Regular cardiac myocyte (primary cell): ENCODE data around the gene SYNE2. TPM values are rescaled to one million over a fixed set of nuclear protein-coding genes. Genes with fewer than 3 reads are reported as not detected.

ENCODE experiments used
- total RNA-seq: library from RNA; depleted of rRNA; stranded (reverse); fragments of >200 nt; gene quantifications from 2 replicates; pipeline ENCODE4 v1.2.3, GENCODE V29; 2014

Gene SYNE2
- total RNA-seq = 8.6 and 10.7 TPM in 2 replicates

DNA sequence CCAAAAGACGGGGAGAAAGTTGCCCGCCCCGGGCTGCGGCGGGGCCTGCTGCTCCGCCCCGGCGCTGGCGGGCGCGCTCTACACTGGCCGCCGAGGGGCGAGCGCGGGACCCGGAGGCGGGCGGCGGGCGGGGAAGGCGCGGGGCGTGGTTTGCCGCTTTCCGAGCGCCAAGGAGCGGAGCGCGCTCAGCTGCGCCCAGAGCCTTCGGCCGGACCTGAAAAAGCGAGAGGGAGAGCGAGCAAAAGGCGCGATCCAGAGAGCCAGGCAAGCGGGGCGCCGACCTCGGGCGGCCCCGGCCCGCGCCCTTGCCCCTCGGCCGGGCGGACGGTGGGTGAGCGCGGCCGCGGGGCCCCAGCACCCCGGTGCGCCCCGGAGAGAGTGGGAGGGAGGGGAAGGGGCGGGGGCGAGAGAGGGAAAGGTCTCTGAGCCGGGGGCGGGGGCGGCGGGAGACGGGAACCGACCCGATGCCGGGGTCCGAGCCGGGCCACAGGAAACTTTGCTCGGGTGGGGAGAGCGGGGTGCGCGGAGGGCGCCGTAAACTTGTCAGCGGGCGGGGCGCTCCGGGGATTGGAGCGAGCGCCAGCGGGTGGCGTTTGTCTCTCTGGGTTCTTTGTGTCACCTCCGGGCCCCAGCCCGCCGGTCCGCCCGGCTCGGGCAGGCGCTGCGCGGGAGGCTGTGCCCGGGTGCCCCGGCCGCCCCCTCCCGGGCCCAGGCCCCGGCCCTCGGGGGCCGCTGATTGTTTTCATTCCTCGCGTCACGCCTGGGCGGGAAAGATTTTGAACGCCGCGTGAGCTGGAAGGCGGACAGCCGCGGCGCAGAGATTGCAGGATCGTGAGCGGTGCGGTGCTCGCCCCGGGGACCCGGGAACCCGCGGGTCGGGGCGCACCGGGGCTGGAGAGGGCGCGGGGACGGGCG, at the start of gene SYNE2:
TSS of gene SYNE2 (plus strand) at position 188 of the 915 bp plus-strand sequence. CDS start 56,145 bp downstream, outside the sequence.

Other genes with a start within 250 kb of the SYNE2 start
- 16.9 and 18.6 TPM in 2 replicates for gene WDR89, start 211.1 kb upstream of the SYNE2 start, total RNA-seq
- gene SGPP1, start 124.9 kb upstream of the SYNE2 start, total RNA-seq = 32.6 and 34.4 TPM in 2 replicates